GM18951 (cell line): ENCODE measurements around the gene EPB41L4A.
"Not testable (repeated sequence)": the region's sequence is repeated elsewhere in the genome, so short reads cannot be mapped to it uniquely, and the experiment has no call there.

Experiments
- POLR2A ChIP-seq: IDR thresholded peaks from 4 replicates; pipeline ENCODE4 v1.6.1; 2011; ENCODE audit warnings: mild to moderate bottlenecking; ENCODE audit not compliant: insufficient read length, insufficient read depth; ENCODE audit errors: extremely low read depth
- in situ Hi-C: fragments of 300-500 bp; cut with MboI; formaldehyde crosslinking; loops from one replicate; pipeline ENCODE4 v1.12.0; 2022; ENCODE audit warnings: low sequenced_read_pairs, mixed read lengths, inconsistent platforms; ENCODE audit not compliant: unreplicated experiment

Gene EPB41L4A

DNA sequence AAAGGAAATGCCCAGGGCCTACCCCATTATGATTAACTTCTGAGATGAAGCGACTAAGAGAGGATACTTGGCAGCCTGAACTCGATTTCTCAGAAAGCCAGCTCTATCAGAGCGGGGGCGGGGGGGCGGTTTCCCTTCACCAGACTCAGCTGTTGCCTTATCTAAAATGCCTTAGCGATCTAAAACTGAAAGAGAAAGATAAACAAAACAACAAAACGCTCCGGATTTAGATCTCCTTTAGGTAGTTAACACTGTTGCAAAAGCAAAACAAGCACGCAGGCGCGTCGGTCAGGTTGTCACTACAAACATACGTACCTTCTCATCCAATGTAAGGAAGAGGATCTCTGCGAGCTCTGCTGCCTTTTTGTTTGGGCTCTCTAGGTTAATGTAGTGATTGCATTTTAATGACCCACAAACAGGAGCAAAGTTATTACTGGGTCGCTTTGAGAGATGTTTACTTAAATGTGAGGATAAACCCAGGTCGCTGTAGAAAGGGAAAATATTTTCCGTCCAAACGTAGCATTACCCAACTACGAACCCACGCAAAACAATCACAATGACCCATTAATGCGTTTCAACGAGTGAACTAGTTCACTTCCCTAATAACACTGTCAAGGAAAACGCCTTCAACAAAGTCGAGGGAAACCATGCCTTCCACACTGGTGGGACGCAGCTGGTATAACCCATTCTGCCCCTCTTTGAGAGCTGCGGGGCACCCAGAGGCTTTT, 982 bp downstream of the EPB41L4A start:
- in situ Hi-C loops = no loop called here
- TF ChIP-seq POLR2A = no peak

DNA sequence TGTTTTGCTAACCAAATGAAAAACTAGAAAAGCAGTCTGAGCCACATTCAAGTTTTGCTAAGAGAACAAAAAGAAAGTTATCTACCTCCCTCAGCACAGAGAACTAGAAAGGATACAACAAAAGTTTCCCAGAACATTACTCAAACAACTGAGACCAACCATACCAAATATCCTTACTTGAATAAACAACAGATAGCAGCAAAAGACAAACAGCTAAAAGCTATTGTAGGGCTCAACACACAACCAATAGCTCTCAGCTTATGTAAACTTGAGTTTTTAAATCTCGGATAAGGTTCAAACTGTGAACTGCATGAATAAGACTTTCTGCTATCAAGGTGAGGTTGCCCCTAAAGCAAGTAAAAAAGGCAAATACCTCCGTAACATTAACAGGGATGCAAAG, 3.5 kb downstream of the EPB41L4A start:
- in situ Hi-C loops = no loop called here
- TF ChIP-seq POLR2A = no peak

- in situ Hi-C loops = no loop called here
- TF ChIP-seq POLR2A = no peak
Measured at GRCh38 chr5:112413611-112414010, 5.5 kb downstream of the EPB41L4A start.

DNA sequence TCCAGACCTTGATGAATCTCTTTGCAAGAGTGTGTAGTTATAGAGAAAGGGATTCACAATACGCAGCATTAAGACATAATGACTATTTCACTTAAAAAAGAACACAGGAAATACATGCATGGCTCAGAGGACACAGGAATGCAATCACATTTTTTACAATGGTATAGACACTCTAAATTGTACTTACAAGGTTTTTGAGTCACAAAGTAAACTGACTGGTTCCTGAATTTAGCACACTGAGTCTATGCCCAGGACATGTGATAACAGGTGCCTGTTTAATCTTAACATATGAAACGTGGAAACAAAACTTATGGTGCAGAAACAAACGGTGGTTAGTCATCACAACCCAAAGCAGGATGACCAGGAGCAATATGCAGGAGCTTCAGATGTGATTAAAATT, 6.7 kb downstream of the EPB41L4A start:
- in situ Hi-C loops = no loop called here
- no peak for TF ChIP-seq POLR2A

GRCh38 chr5:112411903-112412302, 7.2 kb downstream of the EPB41L4A start:
- no peak for TF ChIP-seq POLR2A
- in situ Hi-C loops = no loop called here

GRCh38 chr5:112407666-112408065, 11.4 kb downstream of the EPB41L4A start:
- TF ChIP-seq POLR2A = no peak
- in situ Hi-C loops = no loop called here

DNA sequence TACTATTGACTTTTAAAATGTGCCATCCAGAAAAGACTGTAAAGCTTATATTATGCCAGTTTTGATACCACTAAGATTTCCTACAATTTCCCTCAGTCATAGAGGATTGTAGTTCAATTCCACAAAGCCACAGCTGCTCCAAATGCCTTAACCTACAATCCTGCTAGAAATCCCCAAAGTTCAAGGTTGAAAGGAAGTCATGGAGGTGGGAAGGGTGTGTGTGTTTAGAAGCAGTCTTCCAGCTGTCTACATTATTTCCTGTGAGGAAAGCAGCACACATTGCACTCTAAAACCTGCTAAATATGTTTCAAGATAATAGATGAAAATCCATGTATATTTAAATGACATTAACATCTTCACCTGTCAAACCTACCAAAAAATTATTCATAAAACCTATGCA, 11.8 kb downstream of the EPB41L4A start:
- no peak for TF ChIP-seq POLR2A
- in situ Hi-C loops = no loop called here

DNA sequence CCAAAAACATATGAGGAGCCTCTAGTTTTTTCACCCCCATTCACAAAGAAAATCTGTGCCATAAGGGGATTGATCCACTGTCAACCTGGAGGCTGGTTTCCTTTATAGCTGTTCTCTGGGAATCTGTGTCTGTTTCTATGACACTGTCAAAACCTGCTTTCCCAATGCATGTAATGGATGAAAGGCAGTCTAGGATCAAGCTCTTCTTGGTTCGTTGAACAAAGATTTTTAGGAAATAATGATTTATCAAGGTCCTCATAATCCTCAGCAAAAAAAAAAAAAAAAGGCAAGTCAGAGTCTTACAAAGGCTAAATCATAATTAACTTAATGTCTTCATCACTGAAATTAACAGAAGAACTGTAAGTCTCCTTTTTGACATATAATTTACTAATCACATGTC, 16.0 kb downstream of the EPB41L4A start:
- in situ Hi-C loops = no loop called here
- no peak for TF ChIP-seq POLR2A

DNA sequence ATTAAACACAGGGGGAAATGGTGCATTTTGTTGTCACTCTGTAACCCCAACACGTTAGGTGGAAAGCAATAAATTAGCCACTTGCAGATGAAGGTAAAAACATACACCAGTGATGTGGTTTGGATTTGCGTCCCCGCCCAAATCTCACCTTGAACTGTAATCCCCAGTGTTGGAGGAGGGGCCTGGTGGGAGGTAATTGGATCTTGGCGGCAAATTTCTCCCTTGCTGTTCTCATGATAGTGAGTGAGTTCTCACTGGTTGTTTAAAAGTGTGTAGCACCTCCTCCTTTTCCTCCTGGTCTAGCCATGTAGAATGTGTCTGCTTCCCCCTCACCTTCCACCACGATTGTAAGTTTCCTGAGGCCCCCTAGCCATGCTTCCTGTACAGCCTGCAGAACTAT, 17.2 kb downstream of the EPB41L4A start:
- no peak for TF ChIP-seq POLR2A
- in situ Hi-C loops = no loop called here

DNA sequence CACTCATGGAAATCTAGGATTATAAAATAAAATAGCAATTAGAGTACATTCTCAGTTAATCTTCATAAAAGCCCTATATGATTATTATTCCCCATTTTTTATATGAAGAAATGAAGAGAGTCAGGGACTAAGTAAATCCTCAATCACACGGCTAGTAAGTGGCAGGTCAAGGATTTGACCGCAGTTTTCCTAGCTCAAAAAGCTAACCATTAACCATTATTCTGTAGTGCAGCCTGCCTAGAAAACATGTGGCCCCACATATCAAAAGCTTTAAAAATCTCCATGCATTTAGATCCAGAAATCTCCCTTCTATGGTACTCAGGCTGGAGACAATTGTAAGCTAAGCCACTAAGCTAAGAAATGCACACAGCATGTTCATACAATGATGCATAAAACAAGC, 21.4 kb downstream of the EPB41L4A start:
- TF ChIP-seq POLR2A = no peak
- in situ Hi-C loops = no loop called here

GRCh38 chr5:112396430-112396829, 22.6 kb downstream of the EPB41L4A start:
- TF ChIP-seq POLR2A = no peak
- in situ Hi-C loops = no loop called here

- in situ Hi-C loops = not testable (repeated sequence)
Measured at GRCh38 chr5:112395299-112395698, 23.8 kb downstream of the EPB41L4A start.

DNA sequence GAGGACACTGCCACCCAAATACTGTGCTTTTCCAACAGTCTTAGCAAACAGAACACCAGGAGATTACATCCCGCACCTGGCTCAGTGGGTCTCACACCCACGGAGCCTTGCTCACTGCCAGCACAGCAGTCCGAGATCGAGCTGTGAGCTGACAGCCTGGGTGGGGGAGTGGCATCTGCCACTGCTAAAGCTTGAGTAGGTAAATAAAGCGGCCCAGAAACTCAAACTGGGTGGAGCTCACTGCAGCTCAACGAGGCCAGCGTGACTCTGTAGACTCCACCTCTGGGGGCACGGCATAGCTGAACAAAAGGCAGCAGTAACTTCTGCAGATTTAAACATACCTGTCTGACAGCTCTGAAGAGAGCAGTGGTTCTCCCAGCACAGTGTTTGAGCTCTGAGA, 28.8 kb downstream of the EPB41L4A start:
- in situ Hi-C loops = no loop called here
- no peak for TF ChIP-seq POLR2A

DNA sequence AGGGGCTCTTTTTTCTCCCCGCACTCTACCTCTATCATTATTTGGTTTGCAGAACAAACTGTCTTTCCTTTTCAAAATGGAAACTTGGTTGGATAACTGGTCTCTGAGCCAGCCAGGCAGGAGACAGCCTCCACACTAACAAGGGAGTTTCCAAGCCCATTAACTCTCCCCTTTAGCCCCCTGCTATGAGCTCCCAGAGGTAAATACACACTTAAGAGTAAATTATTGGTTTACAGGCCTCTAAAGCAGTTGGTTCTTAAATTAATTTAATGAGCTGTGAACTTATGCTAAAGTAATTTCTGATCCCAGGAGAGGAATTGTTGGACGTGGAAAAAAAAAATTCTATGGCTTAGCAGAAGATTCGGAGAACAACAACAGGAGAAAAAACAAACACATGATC, 30.3 kb downstream of the EPB41L4A start:
- in situ Hi-C loops = no loop called here
- no peak for TF ChIP-seq POLR2A

- TF ChIP-seq POLR2A = no peak
- in situ Hi-C loops = no loop called here
Measured at GRCh38 chr5:112388074-112388473, 31.0 kb downstream of the EPB41L4A start.
